ENCODE measurements around the gene RREB1. TPM values are rescaled to one million over a fixed set of nuclear protein-coding genes. Genes with fewer than 3 reads are reported as not detected.

The RREB1 gene
- total RNA-seq, 1 experiment from 2014 or later: 61.6 TPM

GRCh38 chr6:7198833-7199800 lies 91.4 kb downstream of the RREB1 start:
- DNase-seq (ENCODE audit: low spot score): no peak
- no peaks in the 10 kb centered on the region for H3K9me3 ChIP-seq (ENCODE audit: low read depth, low read length, poor library complexity, severe bottlenecking)
- H3K27ac ChIP-seq (ENCODE audit: low read depth, low read length, poor library complexity, severe bottlenecking): no peak overlapping the region
- ChIA-PET CTCF (no interaction called here), POLR2A (ENCODE audit: low non-redundant PET) (no interaction called here)
- intact Hi-C loops (cut with micrococcal nuclease; ENCODE audit: unreplicated experiment): no loop called here
- no peak for TF ChIP-seq CTCF (conservative IDR thresholded peaks at IDR 0.05; ENCODE audit: low read depth, low read length)
- no peak for TF ChIP-seq EZH2 (IDR thresholded peaks at IDR 0.05; ENCODE audit: borderline replicate concordance, low read depth, low read length, poor library complexity, severe bottlenecking)
- no TSS peak for BruUV-seq (replicated peaks)
- peaks cover 6% of the 10 kb centered on the region for H3K36me3 ChIP-seq (ENCODE audit: insufficient read depth, low read length, poor library complexity, severe bottlenecking)
- no peak overlapping the region for H3K4me3 ChIP-seq (ENCODE audit: low read depth, low read length, poor library complexity, severe bottlenecking)
- H3K27me3 ChIP-seq (replicated peaks; ENCODE audit: insufficient read depth, low read depth, low read length, poor library complexity): no peaks in the 10 kb centered on the region
- H3K4me1 ChIP-seq (ENCODE audit: insufficient read depth, low read length, poor library complexity, severe bottlenecking): no peaks in the 10 kb centered on the region

GRCh38 chr6:7200598-7201443 lies 93.1 kb downstream of the RREB1 start:
- TF ChIP-seq EZH2 (IDR thresholded peaks at IDR 0.05; ENCODE audit: borderline replicate concordance, low read depth, low read length, poor library complexity, severe bottlenecking) (no peak), CTCF (conservative IDR thresholded peaks at IDR 0.05; ENCODE audit: low read depth, low read length) (no peak)

GRCh38 chr6:7201444-7201731 lies 93.6 kb downstream of the RREB1 start:
- H3K27ac ChIP-seq (ENCODE audit: low read depth, low read length, poor library complexity, severe bottlenecking): no peak overlapping the region
- H3K4me1 ChIP-seq (ENCODE audit: insufficient read depth, low read length, poor library complexity, severe bottlenecking): no peaks in the 10 kb centered on the region
- no peak for TF ChIP-seq EZH2 (IDR thresholded peaks at IDR 0.05; ENCODE audit: borderline replicate concordance, low read depth, low read length, poor library complexity, severe bottlenecking)
- TF ChIP-seq CTCF (conservative IDR thresholded peaks at IDR 0.05; ENCODE audit: low read depth, low read length): no peak
- peaks cover 6% of the 10 kb centered on the region for H3K36me3 ChIP-seq (ENCODE audit: insufficient read depth, low read length, poor library complexity, severe bottlenecking)
- POLR2A ChIA-PET (ENCODE audit: low non-redundant PET): no interaction called here
- intact Hi-C loops (cut with micrococcal nuclease; ENCODE audit: unreplicated experiment): no loop called here
- DNase-seq (ENCODE audit: low spot score): no peak
- CTCF ChIA-PET: no interaction called here
- H3K27me3 ChIP-seq (replicated peaks; ENCODE audit: insufficient read depth, low read depth, low read length, poor library complexity): no peaks in the 10 kb centered on the region
- H3K9me3 ChIP-seq (ENCODE audit: low read depth, low read length, poor library complexity, severe bottlenecking): no peaks in the 10 kb centered on the region
- no TSS peak for BruUV-seq (replicated peaks)
- H3K4me3 ChIP-seq (ENCODE audit: low read depth, low read length, poor library complexity, severe bottlenecking): no peak overlapping the region

More at GRCh38 chr6:7200598-7201443, 93.1 kb downstream of the RREB1 start:
- POLR2A ChIA-PET (ENCODE audit: low non-redundant PET): no interaction called here
- no TSS peak for BruUV-seq (replicated peaks)
- Histone ChIP-seq H3K4me3 (ENCODE audit: low read depth, low read length, poor library complexity, severe bottlenecking) (no peak overlapping the region), H3K27ac (ENCODE audit: low read depth, low read length, poor library complexity, severe bottlenecking) (no peak overlapping the region), H3K36me3 (ENCODE audit: insufficient read depth, low read length, poor library complexity, severe bottlenecking) (peaks cover 6% of the 10 kb centered on the region), H3K4me1 (ENCODE audit: insufficient read depth, low read length, poor library complexity, severe bottlenecking) (no peaks in the 10 kb centered on the region), H3K9me3 (ENCODE audit: low read depth, low read length, poor library complexity, severe bottlenecking) (no peaks in the 10 kb centered on the region), H3K27me3 (replicated peaks; ENCODE audit: insufficient read depth, low read depth, low read length, poor library complexity) (no peaks in the 10 kb centered on the region)
- no peak for DNase-seq (ENCODE audit: low spot score)
- CTCF ChIA-PET: no interaction called here
- intact Hi-C loops (cut with micrococcal nuclease; ENCODE audit: unreplicated experiment): no loop called here
